Activated CD4-positive, alpha-beta T cell treated with anti-CD3 and anti-CD28 coated beads for 1 hour (primary cell): ENCODE results near the gene TPD52L1.

Experiments
- DNase-seq: peaks from one replicate; pipeline ENCODE4 v3.0.0-alpha.2; 2020

TPD52L1 gene

GRCh38 chr6:125312950-125313349, 159.4 kb downstream of the TPD52L1 start:
- DNase-seq, result no peak
